Measurements from ENCODE around the gene TPCN1.

Gene TPCN1

GRCh38 chr12:113295886-113296556, 74.8 kb downstream of the TPCN1 start:
- DNase-seq (ENCODE audit: low read depth, low spot score) = no peak
- H3K4me3 ChIP-seq (ENCODE audit: low read length) = no peak overlapping the region

- no peak overlapping the region for H3K4me3 ChIP-seq (ENCODE audit: low read length)
- no peak for DNase-seq (ENCODE audit: low read depth, low spot score)
These were observed 75.4 kb downstream of the TPCN1 start for GRCh38 chr12:113296557-113297213.

- no peak for DNase-seq (ENCODE audit: low read depth, low spot score)
These were observed 75.9 kb downstream of the TPCN1 start for GRCh38 chr12:113297214-113297587.

GRCh38 chr12:113297621-113298471, 76.6 kb downstream of the TPCN1 start:
- H3K4me3 ChIP-seq (ENCODE audit: low read length) = no peak overlapping the region

More at GRCh38 chr12:113297214-113297587, 75.9 kb downstream of the TPCN1 start:
- H3K4me3 ChIP-seq (ENCODE audit: low read length) = no peak overlapping the region

GRCh38 chr12:113298472-113298817, 77.2 kb downstream of the TPCN1 start:
- no peak overlapping the region for H3K4me3 ChIP-seq (ENCODE audit: low read length)
- DNase-seq (ENCODE audit: low read depth, low spot score) = no peak

More at GRCh38 chr12:113297621-113298471, 76.6 kb downstream of the TPCN1 start:
- no peak for DNase-seq (ENCODE audit: low read depth, low spot score)

- DNase-seq (ENCODE audit: low read depth, low spot score) = no peak
- H3K4me3 ChIP-seq (ENCODE audit: low read length) = no peak overlapping the region
These were observed 77.7 kb downstream of the TPCN1 start for GRCh38 chr12:113298861-113299545.

GRCh38 chr12:113299619-113300237, 78.5 kb downstream of the TPCN1 start:
- no peak for DNase-seq (ENCODE audit: low read depth, low spot score)
- H3K4me3 ChIP-seq (ENCODE audit: low read length) = no peak overlapping the region

- DNase-seq (ENCODE audit: low read depth, low spot score) = no peak
These were observed 80.5 kb downstream of the TPCN1 start for GRCh38 chr12:113301811-113302210.

GRCh38 chr12:113302466-113302865, 81.2 kb downstream of the TPCN1 start:
- DNase-seq (ENCODE audit: low read depth, low spot score) = no peak
- no peak overlapping the region for H3K4me3 ChIP-seq (ENCODE audit: low read length)

More at GRCh38 chr12:113301811-113302210, 80.5 kb downstream of the TPCN1 start:
- H3K4me3 ChIP-seq (ENCODE audit: low read length) = no peak overlapping the region

GRCh38 chr12:113302886-113303640, 81.8 kb downstream of the TPCN1 start:
- DNase-seq (ENCODE audit: low read depth, low spot score) = peak; percentile 11
- no peak overlapping the region for H3K4me3 ChIP-seq (ENCODE audit: low read length)

- no peak for DNase-seq (ENCODE audit: low read depth, low spot score)
- H3K4me3 ChIP-seq (ENCODE audit: low read length) = no peak overlapping the region
These were observed 84.1 kb downstream of the TPCN1 start for GRCh38 chr12:113305281-113305856.

- no peak for DNase-seq (ENCODE audit: low read depth, low spot score)
- H3K4me3 ChIP-seq (ENCODE audit: low read length) = no peak overlapping the region
These were observed 85.1 kb downstream of the TPCN1 start for GRCh38 chr12:113306382-113306781.

GRCh38 chr12:113310489-113310888, 89.2 kb downstream of the TPCN1 start:
- H3K4me3 ChIP-seq (ENCODE audit: low read length) = no peak overlapping the region
- peak; percentile 20 for DNase-seq (ENCODE audit: low read depth, low spot score)

- no peak for DNase-seq (ENCODE audit: low read depth, low spot score)
- H3K4me3 ChIP-seq (ENCODE audit: low read length) = no peak overlapping the region
These were observed 92.9 kb downstream of the TPCN1 start for GRCh38 chr12:113314121-113314529.

GRCh38 chr12:113315358-113315757, 94.1 kb downstream of the TPCN1 start:
- no peak overlapping the region for H3K4me3 ChIP-seq (ENCODE audit: low read length)
- no peak for DNase-seq (ENCODE audit: low read depth, low spot score)

- DNase-seq (ENCODE audit: low read depth, low spot score) = no peak
- H3K4me3 ChIP-seq (ENCODE audit: low read length) = no peak overlapping the region
These were observed 94.9 kb downstream of the TPCN1 start for GRCh38 chr12:113316155-113316554.

GRCh38 chr12:113317122-113317521, 95.9 kb downstream of the TPCN1 start:
- DNase-seq (ENCODE audit: low read depth, low spot score) = no peak
- H3K4me3 ChIP-seq (ENCODE audit: low read length) = no peak overlapping the region

GRCh38 chr12:113318046-113318656, 96.9 kb downstream of the TPCN1 start:
- no peak overlapping the region for H3K4me3 ChIP-seq (ENCODE audit: low read length)
- DNase-seq (ENCODE audit: low read depth, low spot score) = no peak

Measured in Jurkat, Clone E6-1 (cell line).